HG03558 (cell line): ENCODE data around the gene WNT9B.
"Not testable (repeated sequence)": the region's sequence is repeated elsewhere in the genome, so short reads cannot be mapped to it uniquely, and the experiment has no call there.

Experiments
- ATAC-seq: cut with Tn5 transposase; IDR thresholded peaks from one replicate; pipeline ENCODE4 v1.9.1; 2021; ENCODE audit warnings: moderate number of reproducible peaks; ENCODE audit not compliant: unreplicated experiment; ENCODE audit errors: extremely low read depth

WNT9B gene

DNA sequence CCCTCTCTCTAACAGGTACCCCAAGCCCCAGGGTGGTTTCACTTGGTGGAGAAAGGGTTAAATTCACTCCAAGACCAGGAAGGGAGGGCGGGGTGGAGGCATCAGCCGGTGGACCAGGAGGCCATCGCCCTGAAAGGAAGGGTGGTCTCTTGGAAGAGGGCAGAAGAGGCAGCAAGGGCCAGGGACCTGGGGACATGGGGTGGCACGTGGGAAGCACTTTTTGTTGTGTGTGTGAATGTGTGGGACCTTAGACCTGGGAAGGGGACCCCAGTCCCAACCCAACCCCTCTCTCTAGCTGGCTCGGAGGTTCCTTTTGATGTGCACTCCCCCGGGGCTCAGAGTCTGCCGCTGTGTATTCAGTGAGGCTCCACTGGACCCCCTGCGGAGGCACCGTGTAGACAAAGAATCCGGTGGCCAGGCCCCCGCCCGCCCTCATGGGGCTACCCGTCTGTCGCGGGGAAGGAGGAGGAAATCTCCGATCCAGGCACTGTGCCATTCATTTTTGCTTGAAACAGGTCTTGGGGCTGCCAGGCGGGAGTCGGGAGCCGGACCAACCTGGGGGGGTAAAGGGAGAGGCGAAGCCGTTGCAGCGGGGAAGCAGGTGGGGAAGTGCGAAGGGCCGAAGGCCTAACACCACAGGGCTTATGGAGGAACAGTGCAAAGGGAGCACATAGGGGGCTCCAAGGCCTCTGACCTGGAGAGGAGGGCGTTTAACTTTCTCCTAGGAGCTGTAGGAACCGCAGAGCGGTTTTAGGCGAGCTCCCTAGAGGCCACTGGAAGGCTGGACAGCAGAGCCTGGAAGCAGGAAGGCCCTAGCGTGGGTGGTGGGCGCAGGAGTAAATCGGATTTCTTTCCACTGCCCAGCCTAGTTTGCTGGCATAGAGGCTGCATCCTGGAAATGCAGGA, 29.6 kb upstream of the WNT9B start:
- ATAC-seq, result no peak

DNA sequence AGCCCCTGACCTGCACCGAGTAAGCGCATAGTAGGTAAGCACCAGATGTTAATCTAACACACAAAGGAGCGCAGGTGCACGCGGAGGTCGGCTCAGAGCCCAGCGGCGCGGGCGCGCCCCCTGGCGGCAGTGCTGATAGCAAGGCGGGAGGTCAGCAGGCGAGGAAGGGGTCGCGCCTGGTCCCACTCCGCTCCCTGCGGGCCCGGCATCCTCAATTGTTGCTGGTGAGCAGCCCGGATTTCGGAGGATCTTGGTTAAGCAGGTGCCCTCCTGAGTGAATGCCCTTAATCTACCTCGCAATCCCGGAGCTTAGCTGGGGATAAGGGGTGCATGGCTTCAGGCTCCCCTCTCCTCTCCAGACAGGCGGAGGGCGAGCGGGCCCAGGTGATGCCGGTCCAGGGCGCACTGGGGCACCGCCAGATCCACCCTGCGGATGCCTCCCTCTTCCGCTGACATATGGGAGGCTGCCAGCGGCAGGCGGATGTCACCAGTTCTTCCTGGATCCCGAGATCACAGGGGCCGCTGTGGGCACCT, 28.9 kb upstream of the WNT9B start:
- ATAC-seq, result no peak

- ATAC-seq, result no peak
These were observed 27.7 kb upstream of the WNT9B start for GRCh38 chr17:46823657-46824056.

- no peak for ATAC-seq
These were observed 25.3 kb upstream of the WNT9B start for GRCh38 chr17:46826116-46826515.

- ATAC-seq, result no peak
These were observed 24.1 kb upstream of the WNT9B start for GRCh38 chr17:46827274-46827673.

- no peak for ATAC-seq
These were observed 19.6 kb upstream of the WNT9B start for GRCh38 chr17:46831573-46832330.

DNA sequence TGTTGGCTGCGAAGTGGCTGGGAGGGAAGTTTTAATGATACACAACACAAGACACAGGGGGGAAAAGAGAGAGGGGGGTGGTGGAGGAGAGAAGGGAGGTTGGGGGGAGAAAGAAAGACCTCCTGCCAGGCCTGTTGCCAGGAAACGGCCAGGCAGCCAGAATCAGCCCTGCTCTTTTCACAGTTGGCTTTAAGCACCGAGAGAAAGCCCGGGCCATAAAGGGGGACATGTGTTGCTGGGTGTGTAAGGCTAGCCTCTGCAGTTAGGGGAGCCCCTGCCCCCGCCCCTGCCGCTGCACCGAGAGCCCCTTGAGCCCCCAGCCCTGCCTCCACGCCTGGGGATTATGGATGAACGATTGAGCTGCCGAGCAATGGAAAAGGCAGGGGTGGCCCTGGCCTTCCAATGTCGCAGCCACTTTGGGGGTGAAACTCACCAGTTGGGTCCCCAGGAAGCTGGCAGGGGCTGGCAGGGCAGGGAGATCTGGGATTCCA, 19.0 kb upstream of the WNT9B start:
- no peak for ATAC-seq

DNA sequence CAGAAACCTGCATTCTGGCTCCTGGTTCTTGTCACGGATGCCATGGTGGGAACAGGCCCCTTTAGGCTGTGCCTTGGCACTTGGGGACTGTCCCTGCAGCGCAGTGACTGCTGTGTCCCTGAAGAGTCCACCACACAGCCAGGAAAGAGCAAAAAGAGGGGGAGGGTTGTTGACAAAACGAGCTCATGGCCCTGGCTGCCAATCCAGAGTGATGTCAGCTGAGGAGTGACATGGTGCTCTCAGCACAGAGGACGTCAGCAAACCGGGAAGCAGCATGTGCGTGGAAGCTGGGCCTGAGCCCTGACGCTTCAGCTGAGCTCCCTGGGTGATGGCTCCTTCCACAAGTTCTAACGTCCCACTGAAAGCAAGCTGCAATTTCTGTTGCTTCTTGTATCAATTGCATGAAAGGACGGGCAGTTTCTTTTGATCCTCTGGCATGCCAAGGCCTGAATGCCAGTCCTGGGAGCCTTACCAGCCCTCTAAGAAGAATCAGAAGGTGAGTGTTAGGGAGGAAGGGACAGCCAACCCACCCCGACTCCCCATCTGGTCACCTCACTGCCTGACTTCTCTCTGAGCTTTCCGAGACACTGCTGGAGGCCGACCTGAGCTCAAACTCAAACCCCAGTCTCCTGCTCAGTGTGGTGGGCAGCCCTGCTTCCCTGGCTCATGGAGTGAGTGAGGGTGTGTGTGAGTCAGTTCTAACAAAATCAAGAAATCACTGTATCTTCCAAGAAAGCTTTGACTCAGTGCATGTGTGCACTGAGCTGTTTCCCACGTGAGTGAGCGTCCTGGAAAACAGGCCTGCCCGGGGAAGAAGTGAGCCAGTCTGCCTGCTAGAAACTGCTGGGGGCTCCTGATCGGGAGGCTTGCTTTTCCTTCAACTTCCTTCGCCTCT, 18.2 kb upstream of the WNT9B start:
- ATAC-seq, result no peak

GRCh38 chr17:46833840-46834208, 17.6 kb upstream of the WNT9B start:
- ATAC-seq, result no peak

- ATAC-seq, result no peak
These were observed 16.5 kb upstream of the WNT9B start for GRCh38 chr17:46834846-46835245.

GRCh38 chr17:46836500-46836899, 14.9 kb upstream of the WNT9B start:
- ATAC-seq, result no peak

GRCh38 chr17:46837521-46837920, 13.9 kb upstream of the WNT9B start:
- ATAC-seq, result no peak

DNA sequence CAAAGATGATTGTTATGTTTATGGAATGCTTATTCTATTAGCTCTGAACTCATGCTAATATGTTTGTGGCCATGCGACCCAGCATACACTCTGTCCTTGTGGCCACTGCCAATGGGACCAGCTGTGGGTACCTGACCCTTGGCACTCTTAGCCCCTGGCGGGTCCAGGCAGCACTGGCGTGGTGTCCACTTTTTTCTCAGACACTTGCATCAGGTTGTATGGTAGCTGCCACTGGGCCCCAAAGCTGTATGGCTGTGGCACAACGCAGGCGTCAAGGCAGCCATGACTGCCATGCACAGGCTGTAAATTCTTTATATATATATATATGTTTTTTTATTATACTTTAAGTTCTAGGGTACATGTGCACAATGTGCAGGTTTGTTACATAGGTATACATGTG, 12.2 kb upstream of the WNT9B start:
- no peak for ATAC-seq

GRCh38 chr17:46840596-46840995, 10.8 kb upstream of the WNT9B start:
- not testable (repeated sequence) for ATAC-seq

DNA sequence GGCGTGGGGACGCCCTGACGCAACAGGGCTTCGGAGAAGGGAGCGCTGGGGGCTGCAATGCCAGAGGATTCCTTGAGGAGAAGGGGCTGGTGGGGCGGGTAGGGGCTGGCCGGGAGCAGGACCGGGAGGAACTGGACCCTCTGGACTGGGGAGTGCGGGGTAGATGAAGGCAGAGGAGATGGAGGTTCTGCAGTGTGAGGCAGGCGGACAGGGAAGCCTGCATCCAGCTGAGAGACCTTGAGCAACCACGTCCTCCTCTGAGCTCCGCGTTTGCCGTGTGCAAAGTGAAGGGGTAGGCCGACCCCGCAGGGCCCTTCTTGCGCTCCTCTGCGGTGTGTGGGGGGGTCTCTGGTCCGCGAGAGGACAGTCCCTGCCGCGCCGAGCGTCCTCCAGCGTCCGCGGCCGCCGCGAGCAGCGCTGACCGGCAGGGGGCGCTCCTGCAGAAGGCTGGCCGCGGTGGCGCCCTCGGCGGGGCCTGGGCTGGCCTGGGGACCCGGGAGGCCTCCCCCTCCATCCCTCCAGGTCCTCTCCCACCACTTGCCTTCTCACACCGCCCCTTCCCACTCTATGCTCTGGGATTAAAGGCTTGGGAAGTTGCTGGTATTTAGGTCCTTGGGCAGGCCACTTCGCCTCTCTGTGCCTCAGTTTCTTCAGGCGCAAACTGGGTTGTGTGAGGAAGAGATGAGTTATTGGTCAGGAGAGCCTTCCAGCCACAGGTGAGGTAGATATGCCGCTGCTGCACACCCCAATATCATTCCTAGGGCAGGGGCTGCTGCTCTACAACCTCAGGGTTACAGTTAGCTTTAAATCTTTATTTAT, 9.6 kb upstream of the WNT9B start:
- no peak for ATAC-seq

DNA sequence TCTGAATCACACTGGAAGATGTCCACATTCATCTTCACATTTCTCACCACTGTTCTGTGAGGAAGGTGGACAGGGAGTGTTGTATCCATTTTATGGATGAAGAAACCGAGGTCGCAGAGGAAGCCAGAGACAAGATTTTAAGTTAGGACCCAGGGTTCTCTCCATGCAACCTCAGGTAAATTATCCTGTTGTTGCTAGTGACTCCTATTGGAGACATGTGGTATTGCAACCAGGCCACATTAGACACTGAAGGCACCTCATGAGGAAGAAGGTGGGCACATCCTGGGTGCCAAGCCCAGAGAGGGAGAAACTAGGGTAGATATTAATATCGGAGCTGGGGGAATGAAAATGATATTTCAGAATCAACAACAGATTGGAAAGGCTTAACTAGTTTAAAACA, 8.5 kb upstream of the WNT9B start:
- no peak for ATAC-seq

GRCh38 chr17:46847204-46848191, 3.9 kb upstream of the WNT9B start:
- ATAC-seq, result no peak

DNA sequence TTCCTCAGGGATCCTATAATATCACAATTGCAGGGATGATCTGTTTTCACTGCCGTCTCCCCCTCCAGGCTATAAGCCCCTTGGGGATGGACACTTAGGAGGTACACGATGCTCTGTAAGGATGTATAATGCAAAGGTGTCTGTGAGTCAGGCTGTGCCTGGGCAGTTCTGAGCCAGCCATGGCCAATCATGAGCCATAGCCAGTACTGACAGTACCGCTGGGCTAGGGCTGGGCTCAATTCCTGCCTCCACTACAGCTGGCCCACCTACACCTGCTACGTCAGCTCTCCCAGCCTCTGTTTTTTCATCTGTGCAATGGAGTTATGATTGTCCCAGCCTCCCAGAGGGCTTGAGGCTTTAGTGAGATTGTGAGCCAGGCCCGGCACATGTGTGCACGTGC, 2.8 kb upstream of the WNT9B start:
- ATAC-seq, result no peak
